GM19397 (cell line): ENCODE results near the gene TLL2.

Experiments used
- ATAC-seq: cut with Tn5 transposase; IDR thresholded peaks from one replicate; pipeline ENCODE4 v1.9.1; 2021; ENCODE audit warnings: mild to moderate bottlenecking, moderate library complexity; ENCODE audit not compliant: unreplicated experiment

TLL2 gene

GRCh38 chr10:96509017-96509641 is 4.6 kb downstream of the TLL2 start:
- no peak for ATAC-seq

DNA sequence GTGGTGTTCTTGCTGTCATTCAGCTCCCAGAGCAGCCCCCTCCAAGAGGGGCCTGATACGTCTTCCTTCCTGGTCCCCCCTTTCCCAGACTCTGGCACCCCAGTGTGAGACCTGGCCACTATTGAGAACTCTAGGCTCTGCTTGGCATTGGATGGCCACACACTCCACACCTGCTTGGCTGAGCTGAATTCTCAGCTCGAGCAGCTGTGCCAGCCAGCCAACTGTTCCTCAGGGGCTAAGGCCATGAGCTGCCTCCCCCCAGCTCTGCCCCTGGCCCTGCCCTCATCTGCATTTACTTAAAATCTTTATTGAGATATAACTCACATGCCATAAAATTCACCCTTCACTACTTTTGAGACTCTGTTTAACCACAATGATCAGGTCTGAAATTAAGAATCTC is 6.7 kb downstream of the TLL2 start:
- no peak for ATAC-seq

DNA sequence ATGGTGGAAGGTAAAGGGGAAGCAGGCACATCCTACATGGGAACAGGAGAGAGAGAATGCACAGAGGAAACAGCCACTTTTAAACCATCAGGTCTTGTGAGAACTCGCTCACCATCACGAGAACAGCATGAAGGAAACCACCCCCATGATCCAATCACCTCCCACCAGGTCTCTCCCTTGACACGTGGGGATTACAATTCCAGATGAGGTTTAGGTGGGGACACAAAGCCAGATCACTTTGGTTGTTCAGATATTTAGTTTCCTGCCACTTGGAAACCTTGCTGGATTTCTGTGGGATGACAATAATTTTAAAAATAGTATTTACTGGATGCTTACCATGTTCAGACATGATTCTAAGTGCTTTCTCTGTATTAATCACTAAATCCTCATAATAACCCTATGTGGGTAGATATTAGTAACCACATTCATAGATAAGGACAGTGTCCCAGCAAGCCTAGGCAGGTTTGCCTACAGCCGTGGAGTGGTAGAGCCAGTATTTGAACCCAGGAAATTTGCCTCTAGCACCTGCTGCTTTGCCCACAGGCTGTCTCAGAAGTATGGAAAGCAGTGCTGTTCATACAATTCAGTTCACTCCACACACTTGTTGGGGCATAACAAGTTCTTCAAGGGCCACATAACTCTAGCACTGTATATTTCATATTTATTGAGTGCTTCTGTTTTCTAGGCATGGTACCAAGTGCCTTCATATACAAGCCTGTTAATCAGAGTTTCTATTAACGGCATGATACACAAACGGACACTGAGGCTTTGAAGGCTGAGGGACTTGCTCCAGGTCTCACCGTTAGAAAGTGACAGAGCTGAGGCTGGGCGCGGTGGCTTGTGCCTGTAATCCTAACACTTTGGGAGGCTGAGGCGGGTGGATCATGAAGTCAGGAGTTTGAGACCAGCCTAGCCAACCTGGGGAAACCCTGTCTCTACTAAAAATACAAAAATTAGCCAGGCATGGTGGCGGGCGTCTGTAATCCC is 8.3 kb downstream of the TLL2 start:
- ATAC-seq, result no peak

GRCh38 chr10:96502561-96503282 is 11.0 kb downstream of the TLL2 start:
- no peak for ATAC-seq

DNA sequence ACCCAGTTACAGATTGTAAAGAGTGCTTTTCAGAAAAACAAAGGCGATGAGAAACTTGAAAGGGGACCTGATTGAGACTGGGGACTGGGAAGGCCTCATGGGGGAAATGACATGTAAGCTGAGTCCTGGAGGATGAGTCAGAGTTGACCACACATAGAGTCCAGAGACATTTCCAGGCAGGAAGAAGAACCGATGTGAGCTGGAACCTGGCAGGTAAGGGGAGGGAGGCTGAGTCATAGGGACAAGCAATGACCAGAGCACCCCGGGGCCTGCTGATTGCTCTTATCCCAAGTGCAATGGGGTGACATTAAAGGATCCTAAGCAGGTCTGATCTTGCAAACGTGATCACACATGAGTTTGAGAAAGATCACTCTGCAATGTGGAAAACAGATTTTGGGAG is 11.7 kb downstream of the TLL2 start:
- no peak for ATAC-seq

DNA sequence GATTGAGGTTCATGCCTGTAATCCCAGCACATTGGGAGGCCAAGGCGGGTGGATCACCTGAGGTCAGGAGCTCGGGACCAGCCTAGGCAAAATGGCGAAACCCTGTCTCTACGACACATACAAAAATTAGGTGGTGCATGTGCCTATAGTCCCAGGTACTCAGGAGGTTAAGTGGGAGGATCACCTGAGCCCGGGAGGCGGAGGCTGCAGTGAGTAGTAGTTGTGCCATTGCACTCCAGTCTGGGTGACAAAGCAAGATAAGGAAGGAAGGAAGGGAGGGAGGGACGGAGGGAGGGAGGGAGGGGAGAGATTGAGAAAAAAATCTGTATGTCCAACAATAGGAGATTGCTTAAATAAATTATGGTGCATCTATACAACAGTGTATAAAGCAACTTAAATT is 13.2 kb downstream of the TLL2 start:
- ATAC-seq, result no peak

DNA sequence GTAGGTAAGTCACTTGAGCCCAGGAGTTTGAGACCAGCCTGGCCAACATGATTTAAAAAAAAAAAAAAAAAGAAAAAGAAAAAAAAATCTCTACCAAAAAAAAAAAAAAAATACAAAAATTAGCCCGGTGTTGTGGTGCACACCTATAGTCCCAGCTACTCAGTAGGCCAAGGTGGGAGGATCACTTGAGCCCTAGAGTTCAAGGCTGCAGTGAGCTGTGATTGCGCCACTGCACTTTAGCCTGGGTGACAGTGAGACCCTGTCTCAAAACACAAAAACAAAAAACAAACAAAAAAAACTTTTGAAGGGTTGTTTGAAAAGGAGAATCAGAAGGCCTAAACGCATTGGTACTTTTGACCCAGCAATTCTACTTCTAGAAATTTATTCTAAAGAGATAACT is 13.7 kb downstream of the TLL2 start:
- ATAC-seq, result no peak

- ATAC-seq, result no peak
Measured at GRCh38 chr10:96497391-96497790, 16.3 kb downstream of the TLL2 start.

DNA sequence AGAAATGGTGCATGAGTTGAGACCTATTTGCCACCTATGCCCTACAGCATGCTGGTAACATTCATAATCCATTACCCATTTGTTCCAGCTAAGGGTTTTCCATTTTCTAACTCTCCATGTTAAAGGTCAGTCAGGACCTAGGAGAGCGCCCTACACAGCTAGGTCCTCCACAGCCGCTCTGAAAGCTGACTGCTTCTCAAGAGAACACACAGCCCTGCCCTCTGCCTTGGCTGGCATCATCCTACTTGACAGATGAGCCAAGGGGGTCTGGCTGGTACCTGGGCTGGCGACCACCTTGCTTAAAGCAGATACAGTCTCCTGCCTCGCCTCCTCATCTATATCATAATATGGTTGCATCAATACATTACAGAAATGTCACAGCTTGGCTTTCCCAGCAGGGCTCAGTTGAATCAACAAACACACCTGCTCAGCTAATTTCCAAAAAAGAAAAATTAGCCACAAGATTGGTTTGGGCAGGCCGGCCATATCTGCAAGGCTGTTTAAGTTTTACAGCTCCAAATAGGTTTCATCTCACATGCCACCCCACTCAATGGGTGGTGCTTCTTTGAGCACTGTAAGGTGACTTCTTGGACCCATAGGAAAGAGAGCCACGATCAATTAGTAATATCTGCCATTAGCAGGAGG is 17.3 kb downstream of the TLL2 start:
- ATAC-seq, result no peak

DNA sequence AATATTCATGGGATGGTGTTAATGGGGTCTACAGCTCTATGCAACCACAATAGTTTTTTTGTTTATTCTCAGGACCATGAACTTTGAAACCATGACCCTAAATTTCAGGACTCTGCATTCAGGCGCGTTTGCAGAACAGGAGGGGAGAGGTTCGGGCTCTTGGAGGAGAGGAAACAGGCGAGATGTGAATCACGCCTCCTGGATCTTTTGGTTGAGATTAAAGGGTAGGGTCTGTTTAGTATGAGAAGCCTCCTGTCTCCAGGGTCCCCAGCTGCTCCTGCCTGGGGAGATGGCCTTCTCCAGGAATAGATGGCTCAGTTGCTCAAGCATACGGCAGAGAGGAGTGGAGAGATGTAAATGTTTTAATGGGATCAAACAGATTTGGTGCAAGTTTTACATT is 18.2 kb downstream of the TLL2 start:
- no peak for ATAC-seq

GRCh38 chr10:96494694-96495093 is 19.0 kb downstream of the TLL2 start:
- ATAC-seq, result no peak

DNA sequence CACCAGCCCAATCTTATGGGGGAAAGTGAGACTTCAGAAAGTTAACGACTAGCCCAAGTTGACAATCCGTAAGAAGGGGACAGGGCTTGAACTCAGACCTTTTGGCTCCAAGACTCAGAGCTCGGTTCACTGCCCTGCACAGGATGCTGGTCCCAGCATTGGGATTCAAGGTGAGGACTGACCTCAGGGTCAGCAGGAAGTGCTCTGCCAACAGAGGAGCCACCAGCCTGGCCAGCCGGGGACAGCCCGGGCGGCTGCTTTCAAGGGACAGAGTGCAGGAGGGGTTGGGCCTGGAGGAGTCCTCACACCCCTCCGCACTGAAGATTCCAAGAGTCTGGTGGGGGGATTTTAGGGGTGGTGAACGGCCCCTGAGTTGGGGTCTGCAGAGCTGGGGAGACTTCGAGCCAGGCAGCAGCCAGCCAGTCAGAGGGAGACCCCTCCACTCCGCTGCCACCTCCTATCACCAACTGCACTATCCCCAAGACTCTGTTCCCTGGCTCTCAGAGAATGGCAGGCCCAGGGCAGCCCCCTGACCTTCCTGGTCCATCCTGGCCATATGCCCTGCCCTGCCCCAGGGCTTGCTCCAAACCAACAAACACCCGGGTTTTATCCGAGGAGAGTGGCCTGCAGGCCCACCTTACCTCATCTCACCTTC is 19.7 kb downstream of the TLL2 start:
- no peak for ATAC-seq

- ATAC-seq, result no peak
Measured at GRCh38 chr10:96493254-96493653, 20.5 kb downstream of the TLL2 start.

- ATAC-seq, result no peak
Measured at GRCh38 chr10:96491303-96491702, 22.4 kb downstream of the TLL2 start.

GRCh38 chr10:96488161-96488935 is 25.4 kb downstream of the TLL2 start:
- no peak for ATAC-seq

- no peak for ATAC-seq
Measured at GRCh38 chr10:96482815-96483588, 30.7 kb downstream of the TLL2 start.

DNA sequence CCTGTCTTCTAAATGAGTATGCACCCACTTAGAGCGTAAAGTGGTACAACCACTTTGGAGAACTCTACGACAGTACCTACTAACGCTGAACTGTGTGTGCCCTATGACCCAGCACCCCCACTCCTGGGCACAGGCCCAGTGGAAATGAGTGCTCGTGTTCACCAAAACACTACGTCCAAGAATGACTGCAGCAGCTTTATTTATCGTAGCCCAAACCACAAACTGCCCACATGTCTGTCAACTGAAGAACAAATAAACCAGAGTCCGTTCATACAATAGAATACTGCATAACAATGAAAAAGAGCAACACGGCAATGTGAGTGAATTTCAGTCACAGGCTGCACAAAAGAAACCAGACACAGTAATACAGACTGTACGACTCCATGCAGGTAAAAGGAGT is 35.4 kb downstream of the TLL2 start:
- no peak for ATAC-seq

GRCh38 chr10:96473866-96474265 is 39.9 kb downstream of the TLL2 start:
- ATAC-seq, result no peak

GRCh38 chr10:96470116-96470743 is 43.5 kb downstream of the TLL2 start:
- ATAC-seq, result no peak
